ENCODE data around the gene UPB1.
"Not testable (repeated sequence)": the region's sequence is repeated elsewhere in the genome, so short reads cannot be mapped to it uniquely, and the experiment has no call there.

The UPB1 gene

GRCh38 chr22:24504956-24505736 is 10.0 kb downstream of the UPB1 start:
- no peak for DNase-seq

DNA sequence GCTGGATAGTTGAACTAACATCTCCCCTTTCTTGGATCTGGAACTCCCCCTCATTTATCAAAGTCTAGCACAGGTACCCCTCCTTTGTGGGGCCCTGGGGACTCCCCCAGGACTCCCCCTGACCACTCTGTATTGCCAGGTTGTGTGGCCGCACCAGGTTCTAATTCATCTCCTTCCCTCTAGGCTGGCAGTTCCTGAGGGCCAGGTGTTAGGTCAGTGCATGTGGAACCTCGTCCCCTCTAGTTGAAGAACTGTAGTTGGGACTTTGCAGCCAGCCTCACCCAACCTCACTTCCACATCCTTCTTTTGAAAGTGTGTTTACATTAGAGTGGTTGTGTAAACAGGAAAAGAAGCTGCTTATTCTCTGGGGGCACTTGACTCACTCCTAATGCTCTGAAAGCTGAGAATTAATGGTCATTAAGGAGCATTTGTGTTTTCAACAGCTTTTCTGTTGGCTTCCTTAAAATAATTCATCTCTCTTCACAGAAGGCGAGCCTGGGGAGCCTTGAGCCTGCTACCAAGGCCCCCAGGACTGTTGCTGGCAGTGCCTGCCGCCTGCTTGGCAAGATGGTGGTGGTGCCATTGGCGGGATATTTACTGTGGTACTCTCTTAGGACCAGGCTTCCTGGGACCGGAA is 11.8 kb downstream of the UPB1 start:
- no peak for DNase-seq

- DNase-seq: no peak
These were observed 12.6 kb downstream of the UPB1 start for GRCh38 chr22:24507716-24508115.

DNA sequence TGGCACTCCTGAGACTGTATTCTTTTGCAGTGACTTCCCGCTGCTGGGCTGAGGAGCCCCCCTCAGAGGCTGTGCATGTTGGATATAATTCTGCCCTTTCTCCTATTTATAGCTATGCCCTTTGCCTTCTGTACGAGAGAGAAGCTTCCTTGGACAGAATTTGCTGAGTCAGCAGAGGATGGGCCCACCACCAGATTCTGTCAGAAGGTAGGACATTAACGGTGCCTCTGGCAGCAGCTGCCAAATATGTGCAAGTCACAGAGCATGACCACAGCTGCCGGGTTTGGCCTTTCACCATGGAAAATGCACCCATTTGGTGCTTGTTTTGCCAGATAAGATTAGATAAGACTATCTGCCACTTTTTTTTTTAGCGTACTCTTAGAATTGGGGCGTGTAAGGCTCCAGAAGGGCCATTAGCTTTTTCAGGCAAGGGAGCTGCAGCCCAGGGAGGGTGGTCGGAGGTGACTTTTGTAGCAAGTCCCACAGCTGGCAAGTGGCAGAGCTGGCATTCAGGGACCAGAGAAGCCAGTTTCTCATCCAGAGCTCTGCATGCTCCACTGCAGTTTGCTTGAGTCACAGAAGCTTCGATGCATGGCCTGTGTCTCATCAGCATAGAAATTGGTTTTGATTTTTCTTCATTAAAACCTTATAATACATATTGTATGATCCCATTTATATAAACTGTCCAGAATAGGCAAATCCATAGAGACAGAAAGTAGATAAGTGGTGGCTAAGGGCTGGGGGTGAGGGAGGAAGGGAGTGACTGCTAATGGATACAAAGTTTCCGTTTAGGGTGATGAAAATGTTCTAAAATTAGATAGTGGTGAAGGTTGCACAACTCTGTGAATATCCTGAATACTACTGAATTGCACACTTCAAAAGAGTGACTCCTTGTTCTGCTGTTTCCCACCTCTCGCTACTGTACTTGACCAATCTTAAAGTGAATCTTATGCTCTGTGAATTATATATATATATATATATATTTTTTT is 15.8 kb downstream of the UPB1 start:
- peak; percentile 68 for DNase-seq

- no peak for DNase-seq
These were observed 16.9 kb downstream of the UPB1 start for GRCh38 chr22:24512043-24512442.

DNA sequence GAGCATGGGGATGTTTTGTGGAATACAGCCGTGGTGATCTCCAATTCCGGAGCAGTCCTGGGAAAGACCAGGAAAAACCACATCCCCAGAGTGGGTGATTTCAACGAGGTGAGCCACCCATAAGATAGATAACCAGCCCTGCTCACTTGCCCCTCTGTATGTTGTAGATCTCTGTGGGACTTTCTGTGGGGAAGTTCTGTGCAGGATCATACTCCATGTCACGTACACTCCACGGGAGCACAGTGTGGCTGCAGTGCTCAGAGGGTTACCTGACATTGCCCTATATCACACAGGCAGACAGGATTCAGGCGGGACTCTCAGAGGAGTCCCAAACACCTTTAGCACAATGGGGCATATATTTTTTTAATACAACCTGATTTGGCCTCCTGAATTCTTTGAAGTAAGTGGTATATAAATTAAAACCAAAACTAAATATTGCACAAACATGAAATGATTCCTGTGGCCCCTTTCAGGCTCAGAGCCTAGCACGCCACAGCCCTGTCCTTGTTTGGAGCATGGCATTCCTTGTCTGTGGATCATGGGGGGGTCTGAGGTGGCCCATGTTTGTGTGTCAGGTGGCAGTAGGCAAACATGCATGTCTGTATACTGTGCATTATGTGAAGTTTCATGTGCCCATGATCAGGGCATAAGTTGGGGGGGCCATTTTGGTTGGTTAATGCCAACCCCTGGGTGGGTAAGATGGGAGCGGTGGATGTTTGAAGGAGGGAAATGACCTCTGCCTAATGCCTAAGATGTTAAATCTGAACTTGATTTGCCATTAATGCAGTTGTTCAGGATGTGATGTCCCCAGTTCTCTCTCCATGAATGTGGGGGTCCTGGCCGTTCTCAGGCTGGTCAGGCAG is 18.5 kb downstream of the UPB1 start:
- no peak for DNase-seq

GRCh38 chr22:24514241-24515026 is 19.3 kb downstream of the UPB1 start:
- DNase-seq: no peak

DNA sequence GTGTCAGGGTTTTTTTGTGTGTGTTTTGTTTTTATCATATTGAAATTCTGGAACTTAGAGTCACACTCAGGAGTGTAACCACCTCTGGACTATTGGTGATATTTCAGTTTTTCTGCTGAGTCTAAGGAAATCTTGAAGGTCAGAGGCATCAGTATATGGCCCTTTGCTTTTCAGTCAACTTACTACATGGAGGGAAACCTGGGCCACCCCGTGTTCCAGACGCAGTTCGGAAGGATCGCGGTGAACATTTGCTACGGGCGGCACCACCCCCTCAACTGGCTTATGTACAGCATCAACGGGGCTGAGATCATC is 19.9 kb downstream of the UPB1 start:
- DNase-seq: no peak

DNA sequence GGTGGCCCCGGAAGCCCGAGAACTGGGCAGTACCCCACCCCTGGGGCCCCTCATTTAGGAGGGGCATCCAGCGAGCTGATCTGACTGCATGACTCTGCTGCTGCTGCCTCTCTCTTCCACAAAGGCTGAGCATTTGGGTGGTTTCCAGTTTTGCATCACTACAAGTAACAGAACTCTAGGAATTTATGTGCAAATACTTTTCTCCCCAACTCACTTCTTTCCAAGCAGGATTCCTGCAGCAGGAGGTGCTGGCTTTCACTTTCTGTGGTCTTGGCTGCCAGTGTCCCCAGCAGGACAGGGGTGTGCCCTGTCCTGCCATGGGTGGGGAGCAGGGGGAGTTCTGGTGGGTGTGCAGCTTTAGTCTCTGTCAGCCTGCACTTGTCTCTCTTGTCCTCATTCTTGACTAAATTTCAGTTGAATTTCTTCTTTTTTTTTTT is 21.2 kb downstream of the UPB1 start:
- DNase-seq: peak; percentile 93

GRCh38 chr22:24517446-24517845 is 22.3 kb downstream of the UPB1 start:
- DNase-seq: no peak

DNA sequence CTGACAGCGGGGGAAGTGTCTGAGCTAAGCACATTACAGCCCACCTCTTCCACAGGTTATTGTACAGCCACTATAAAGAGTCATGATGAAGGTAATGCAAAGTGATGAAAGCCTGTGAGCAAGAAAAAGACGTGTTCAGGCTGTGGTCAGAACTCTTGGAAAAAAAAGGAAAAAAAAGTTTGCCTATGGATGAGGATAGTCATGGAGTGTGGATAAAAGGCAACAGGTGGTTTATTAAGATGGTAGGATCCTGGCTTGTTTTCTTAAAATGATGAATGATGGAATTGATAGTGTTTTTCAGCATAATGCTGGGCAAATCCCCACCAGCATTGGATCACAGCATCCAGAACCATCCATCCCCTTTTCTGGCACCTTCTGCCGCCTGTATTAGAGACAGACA is 23.1 kb downstream of the UPB1 start:
- no peak for DNase-seq

DNA sequence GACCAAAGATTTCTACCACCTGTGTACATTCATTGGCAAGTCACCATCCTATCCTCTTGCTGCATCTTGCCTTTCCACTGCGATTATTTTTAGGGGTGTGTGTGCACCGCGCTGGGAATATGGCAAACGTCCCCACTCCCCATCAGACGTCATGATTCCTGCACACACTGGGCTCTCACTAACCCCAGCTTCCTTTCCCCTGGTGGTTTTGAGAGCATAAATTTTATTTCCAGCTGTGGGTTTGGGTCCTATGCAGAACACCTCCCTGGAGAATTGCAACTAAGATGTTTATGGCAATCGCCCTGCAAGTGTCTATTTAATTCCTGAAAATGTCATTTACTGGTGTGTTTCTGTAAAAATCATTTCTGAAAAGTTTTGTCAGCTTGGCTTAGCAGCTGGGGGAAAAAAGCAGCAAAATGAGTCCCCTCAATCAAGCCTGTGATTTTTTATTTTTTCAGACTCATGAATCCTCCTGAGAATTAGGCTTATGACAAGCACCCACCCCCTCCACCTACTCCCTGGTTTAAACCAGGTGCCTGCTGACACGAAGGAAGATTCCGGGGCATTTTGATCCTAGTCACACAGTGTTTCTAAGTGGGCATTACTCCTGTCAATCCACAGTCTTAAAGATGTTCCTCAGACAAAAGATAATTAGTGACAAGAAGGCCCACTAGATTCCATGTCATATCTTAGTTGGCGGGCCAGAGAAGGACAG is 23.8 kb downstream of the UPB1 start:
- no peak for DNase-seq

GRCh38 chr22:24519496-24519895 is 24.4 kb downstream of the UPB1 start:
- no peak for DNase-seq

DNA sequence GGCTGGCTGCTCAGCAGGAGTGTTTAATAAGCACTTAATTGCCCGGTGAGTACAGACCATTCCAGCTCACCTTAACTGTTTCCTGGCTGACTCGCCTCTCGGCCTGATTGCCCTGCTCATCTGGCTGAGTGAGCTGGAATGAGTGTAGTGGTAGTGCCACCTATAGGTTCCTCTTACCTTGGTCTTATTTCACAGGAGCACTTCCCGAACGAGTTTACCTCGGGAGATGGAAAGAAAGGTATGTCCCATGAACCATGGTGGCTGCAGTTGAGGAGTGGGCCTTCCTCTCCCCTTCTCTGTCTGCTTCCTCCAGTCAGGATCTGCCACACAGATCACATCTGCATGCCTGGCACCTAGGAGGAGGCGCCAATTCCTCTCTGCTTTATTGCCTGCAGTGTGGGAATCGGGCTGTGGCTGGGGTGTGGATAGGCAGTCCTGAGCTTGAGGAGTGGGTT is 26.7 kb downstream of the UPB1 start:
- peak; percentile 58 for DNase-seq

- DNase-seq: peak; percentile 62
These were observed 28.7 kb downstream of the UPB1 start for GRCh38 chr22:24523873-24524272.

DNA sequence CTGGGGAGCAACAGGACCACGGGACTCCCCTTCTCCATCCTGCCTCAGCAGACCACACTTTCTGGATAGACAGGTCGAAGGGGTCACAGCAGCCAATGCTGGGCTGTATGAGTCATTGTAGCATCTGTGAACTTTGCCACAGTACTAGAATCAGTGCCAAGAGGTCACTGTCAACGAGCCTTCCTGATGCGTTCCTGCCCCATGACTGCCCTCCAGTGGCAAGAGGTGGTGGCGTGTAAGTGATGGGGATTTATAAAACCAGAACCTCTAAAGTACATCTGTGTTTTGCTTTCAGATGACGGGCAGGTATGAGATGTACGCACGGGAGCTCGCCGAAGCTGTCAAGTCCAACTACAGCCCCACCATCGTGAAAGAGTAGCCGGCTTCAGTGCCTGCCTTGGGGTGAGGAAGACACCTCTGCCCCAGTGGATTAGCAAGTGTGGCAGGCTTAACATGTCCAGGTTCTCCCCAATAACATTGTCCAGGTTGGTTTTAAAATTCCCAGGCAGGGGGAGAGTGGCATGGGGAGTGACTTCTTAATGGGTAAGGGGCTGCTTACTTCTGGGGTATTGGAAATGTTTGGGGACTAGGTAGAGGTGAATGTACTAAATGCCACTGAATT is 30.4 kb downstream of the UPB1 start:
- DNase-seq: peak; percentile 61

- DNase-seq: no peak
These were observed 31.1 kb downstream of the UPB1 start for GRCh38 chr22:24526191-24526590.

DNA sequence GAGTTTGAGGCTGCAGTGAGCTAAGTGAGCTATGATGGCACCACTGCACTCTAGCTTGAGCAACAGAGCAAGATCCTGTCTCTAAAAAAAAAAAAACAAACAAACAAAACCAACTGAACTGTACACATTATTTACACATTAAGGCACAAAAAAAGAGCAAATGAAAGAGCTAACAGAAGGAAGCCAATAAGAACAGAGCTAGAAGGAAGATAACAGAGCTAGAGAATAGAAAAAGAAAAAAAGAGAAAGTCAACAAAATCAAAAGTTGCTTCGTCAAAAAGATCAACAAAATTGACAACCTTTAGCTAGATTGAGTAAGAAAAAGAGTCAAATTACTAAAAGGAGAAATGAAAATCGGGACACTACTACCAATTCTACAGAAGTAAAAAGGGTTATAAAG is 34.8 kb downstream of the UPB1 start:
- no peak for DNase-seq

- DNase-seq: not testable (repeated sequence)
These were observed 35.8 kb downstream of the UPB1 start for GRCh38 chr22:24530968-24531367.

GRCh38 chr22:24532075-24532474 is 36.9 kb downstream of the UPB1 start:
- DNase-seq: no peak
